Right lobe of liver (tissue), 6 donors: ENCODE results near the gene AGAP2. TPM values are rescaled to one million over a fixed set of nuclear protein-coding genes. Genes with fewer than 3 reads are reported as not detected.

ENCODE experiments used
- ATAC-seq, 4 donors: fragments of 200-7000 bp; cut with Tn5 transposase; one replicate each; pipeline ENCODE4 v1.9.1; 2020; ENCODE audit warnings: mild to moderate bottlenecking in 4 of 4, moderate library complexity in 4 of 4
- DNase-seq, 3 donors: peaks; one replicate each; pipeline ENCODE4 v3.0.0-alpha.2; 2020
- H3K27ac ChIP-seq, 3 donors: fragments of 200-600 bp; one replicate each; pipeline ENCODE4 v1.8.0; 2022
- H3K27me3 ChIP-seq, 2 donors: fragments of 200-600 bp; one replicate each; pipeline ENCODE4 v1.8.0; 2022
- H3K36me3 ChIP-seq, 4 donors: fragments of 200-600 bp; sonication (generic) in 1 of 4; one replicate each; pipeline versions ENCODE4 v1.5.1 to v1.8.0; 2017 to 2022; ENCODE audit warnings: control low read depth in 1 of 4
- H3K4me1 ChIP-seq, 4 donors: fragments of 200-600 bp; sonication (generic) in 1 of 4; one replicate each; pipeline versions ENCODE4 v1.5.1 to v1.8.0; 2017 to 2022; ENCODE audit warnings: control low read depth in 1 of 4
- H3K4me3 ChIP-seq, 3 donors: fragments of 200-600 bp; one replicate each; pipeline ENCODE4 v1.8.0; 2022
- H3K9me3 ChIP-seq, 4 donors: fragments of 200-600 bp; sonication (generic) in 1 of 4; one replicate each; pipeline versions ENCODE4 v1.5.1 to v1.8.0; 2017 to 2022; ENCODE audit warnings: control low read depth in 1 of 4
- POLR2A ChIP-seq: fragments of 450-650 bp; IDR thresholded peaks from one replicate; pipeline ENCODE4 v1.6.1; 2017; ENCODE audit warnings: antibody characterized with exemption, mild to moderate bottlenecking
- WGBS: methylation state at CpG from one replicate; pipeline ENCODE4 v1.1.6; 2018; ENCODE audit warnings: low coverage, low lambda C conversion rate; ENCODE audit not compliant: insufficient coverage; ENCODE audit errors: missing lambda C conversion rate; 5-methylcytosine and 5-hydroxymethylcytosine counted together
- intact Hi-C, 2 donors: fragments of 100-400 bp; cut with DNase I; formaldehyde crosslinking; loops; one replicate each; pipeline versions ENCODE4 v1.11.2 to v1.14.1; 2022
- total RNA-seq, 6 experiments: library from RNA; depleted of rRNA in 2 of 6; stranded (reverse); fragments of >200 nt in 2 of 6; fragmentation: NEBNext Ultra II Directional in 3 of 6; extraction: Animal tissue kit (Norgen Biotek cat#: 25700) in 3 of 6; gene quantifications; one replicate each; pipeline versions ENCODE4 v1.1.0 to v1.2.4, GENCODE V29; 2016 to 2023
- TF ChIP-seq, protein P1 (sequence below), 4 donors: fragments of 200-600 bp in 3 of 4; fragments of 450-650 bp in 1 of 4; IDR thresholded peaks; one replicate each; pipeline versions ENCODE4 v1.5.1 to v1.8.0; 2016 to 2022; ENCODE audit warnings: antibody characterized with exemption in 4 of 4, mild to moderate bottlenecking in 2 of 4
- donor health status: DM: no; HTN: yes; CAD: no.
- donor health status: DM: no; HTN: no; CAD: no.
- donor health status: DM: no; HTN: no; CAD: no.
- donor health status: DM: no; HTN: yes; CAD: no.
- donor health status: DM: no; HTN: yes; CAD: no.

The AGAP2 gene
- total RNA-seq, 6 experiments from 2014 or later = 0.26 to 0.87 (median 0.57) TPM

DNA sequence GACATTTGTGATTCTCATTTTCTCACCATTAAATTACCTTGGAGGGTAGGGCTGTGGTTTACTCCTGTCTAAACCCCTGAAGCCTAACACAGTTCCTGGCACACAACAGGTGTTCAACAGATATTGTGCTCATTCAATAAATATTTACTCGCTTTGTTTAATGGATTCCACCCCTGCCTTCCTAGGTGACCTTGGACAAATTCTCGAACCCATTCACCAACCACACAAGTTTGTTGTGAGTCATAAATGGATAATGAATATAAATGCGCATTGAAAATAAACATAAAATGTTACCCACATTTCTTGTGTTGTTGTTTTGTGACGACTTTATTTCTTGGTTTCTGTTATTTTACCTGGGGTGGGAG is 43.7 kb upstream of the AGAP2 start:
- Histone ChIP-seq H3K27me3 (no peaks in the 10 kb centered on the region), H3K4me1 (peaks cover 0 to 17% (median 0%) of the 10 kb centered on the region in 4 donors), H3K4me3 (peak overlapping the region in 1 of 3 donors; percentile 97), H3K27ac (no peak overlapping the region), H3K36me3 (peaks cover 0 to 22% (median 9%) of the 10 kb centered on the region in 4 donors), H3K9me3 (no peaks in the 10 kb centered on the region)
- DNase-seq = no peak
- 13% methylated on average over 4 of the region's 4 CpGs for WGBS
- no peak for TF ChIP-seq POLR2A
- TF ChIP-seq, protein P1, sequence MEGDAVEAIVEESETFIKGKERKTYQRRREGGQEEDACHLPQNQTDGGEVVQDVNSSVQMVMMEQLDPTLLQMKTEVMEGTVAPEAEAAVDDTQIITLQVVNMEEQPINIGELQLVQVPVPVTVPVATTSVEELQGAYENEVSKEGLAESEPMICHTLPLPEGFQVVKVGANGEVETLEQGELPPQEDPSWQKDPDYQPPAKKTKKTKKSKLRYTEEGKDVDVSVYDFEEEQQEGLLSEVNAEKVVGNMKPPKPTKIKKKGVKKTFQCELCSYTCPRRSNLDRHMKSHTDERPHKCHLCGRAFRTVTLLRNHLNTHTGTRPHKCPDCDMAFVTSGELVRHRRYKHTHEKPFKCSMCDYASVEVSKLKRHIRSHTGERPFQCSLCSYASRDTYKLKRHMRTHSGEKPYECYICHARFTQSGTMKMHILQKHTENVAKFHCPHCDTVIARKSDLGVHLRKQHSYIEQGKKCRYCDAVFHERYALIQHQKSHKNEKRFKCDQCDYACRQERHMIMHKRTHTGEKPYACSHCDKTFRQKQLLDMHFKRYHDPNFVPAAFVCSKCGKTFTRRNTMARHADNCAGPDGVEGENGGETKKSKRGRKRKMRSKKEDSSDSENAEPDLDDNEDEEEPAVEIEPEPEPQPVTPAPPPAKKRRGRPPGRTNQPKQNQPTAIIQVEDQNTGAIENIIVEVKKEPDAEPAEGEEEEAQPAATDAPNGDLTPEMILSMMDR (IDR thresholded peaks at IDR 0.05) = no peak
- intact Hi-C loops = no loop called here
- peak in 2 of 4 donors; percentile 3 to 6 for ATAC-seq

DNA sequence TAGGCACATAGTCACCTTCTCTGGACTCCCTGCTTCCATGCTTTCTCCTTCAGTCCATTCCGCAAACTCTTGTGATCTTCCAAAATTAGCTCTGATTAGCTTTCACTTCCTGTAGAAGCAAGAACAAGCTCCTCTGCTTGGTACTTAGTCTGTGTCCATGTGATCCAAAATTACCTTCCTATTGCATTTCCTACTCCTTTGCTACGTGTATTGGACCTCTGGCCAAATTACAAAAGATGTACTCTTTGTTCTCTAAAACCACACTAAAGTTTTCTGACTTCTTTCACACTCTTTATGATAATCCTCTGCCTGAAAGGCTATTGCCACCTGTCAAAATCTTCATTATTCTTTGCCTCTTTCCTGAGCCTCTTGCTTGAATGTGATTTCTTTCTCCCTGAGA is 43.3 kb upstream of the AGAP2 start:
- TF ChIP-seq, protein P1 (IDR thresholded peaks at IDR 0.05) = no peak
- TF ChIP-seq POLR2A = no peak
- DNase-seq = no peak
- no peaks in the 10 kb centered on the region for H3K27me3 ChIP-seq
- no peak overlapping the region for H3K27ac ChIP-seq
- no peak overlapping the region for H3K4me3 ChIP-seq
- no peaks in the 10 kb centered on the region for H3K9me3 ChIP-seq
- H3K4me1 ChIP-seq = peaks cover 0 to 17% (median 0%) of the 10 kb centered on the region in 4 donors
- peaks cover 0 to 18% (median 7%) of the 10 kb centered on the region in 4 donors for H3K36me3 ChIP-seq
- no peak for ATAC-seq
- intact Hi-C loops = no loop called here
- WGBS = 53% methylated on average over 2 of the region's 2 CpGs

DNA sequence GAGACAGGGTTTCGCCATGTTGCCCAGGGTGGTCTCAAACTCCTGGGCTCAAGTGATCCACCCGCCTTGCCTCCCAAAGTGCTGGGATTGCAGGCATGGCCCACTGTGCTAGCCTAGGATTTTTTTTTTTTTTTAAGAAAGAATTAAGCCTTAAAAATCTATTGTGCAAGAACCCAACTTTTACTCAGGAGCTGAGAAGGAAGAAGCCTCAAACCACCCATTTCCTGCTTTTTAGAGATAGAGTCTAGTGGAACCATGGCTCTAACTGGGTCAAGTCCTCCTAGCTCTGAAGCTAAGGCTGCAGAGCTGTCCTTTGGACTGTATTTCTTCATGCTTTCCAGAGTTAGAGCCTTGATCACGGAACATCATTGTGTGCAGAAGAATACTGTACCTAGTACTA is 42.7 kb upstream of the AGAP2 start:
- Histone ChIP-seq H3K4me1 (peaks cover 0 to 17% (median 0%) of the 10 kb centered on the region in 4 donors), H3K9me3 (no peaks in the 10 kb centered on the region), H3K36me3 (peaks cover 0 to 12% (median 4%) of the 10 kb centered on the region in 4 donors), H3K4me3 (no peak overlapping the region), H3K27ac (no peak overlapping the region), H3K27me3 (no peaks in the 10 kb centered on the region)
- ATAC-seq (no peak), DNase-seq (no peak)
- TF ChIP-seq, protein P1 (IDR thresholded peaks at IDR 0.05) = no peak
- no peak for TF ChIP-seq POLR2A
- intact Hi-C loops = no loop called here
- WGBS = 80% methylated on average over 2 of the region's 3 CpGs

DNA sequence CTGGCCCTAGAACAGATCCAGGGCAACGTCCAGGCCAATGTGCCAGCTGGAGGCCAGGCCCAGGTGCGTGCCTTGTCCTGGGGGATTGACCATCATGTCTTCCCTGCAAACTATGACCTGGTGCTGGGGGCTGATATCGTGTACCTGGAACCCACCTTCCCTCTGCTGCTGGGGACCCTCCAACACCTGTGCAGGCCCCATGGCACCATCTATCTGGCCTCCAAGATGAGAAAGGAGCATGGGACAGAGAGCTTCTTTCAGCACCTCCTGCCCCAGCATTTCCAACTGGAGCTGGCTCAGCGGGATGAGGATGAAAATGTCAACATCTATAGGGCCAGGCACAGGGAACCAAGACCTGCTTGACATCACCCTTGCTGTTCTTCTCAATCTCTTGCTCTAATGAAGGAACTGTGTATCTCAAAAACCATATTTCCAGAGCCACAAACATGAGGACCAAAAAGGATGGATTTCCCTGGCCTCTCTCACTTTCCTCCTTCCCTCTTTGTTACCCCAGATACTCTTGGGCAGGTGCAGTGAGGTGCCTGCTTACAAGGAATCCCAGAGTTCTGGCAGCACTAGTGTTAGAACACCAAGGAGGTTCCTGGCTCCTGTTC is 41.8 kb upstream of the AGAP2 start:
- Histone ChIP-seq H3K36me3 (peaks cover 0 to 4% (median 0%) of the 10 kb centered on the region in 4 donors), H3K27me3 (no peaks in the 10 kb centered on the region), H3K27ac (no peak overlapping the region), H3K4me3 (no peak overlapping the region), H3K4me1 (peaks cover 0 to 17% (median 0%) of the 10 kb centered on the region in 4 donors), H3K9me3 (no peaks in the 10 kb centered on the region)
- DNase-seq (no peak), ATAC-seq (no peak)
- no CpG with 5 or more reads among the region's 4 CpGs for WGBS
- intact Hi-C loops = no loop called here
- TF ChIP-seq, protein P1 (IDR thresholded peaks at IDR 0.05) = no peak
- TF ChIP-seq POLR2A = no peak
